GM23338 (cell line): ENCODE results near the gene SSTR1.

Experiments
- CREB1 ChIP-seq: fragments of 250-450 bp; sonication (Bioruptor Pico); IDR thresholded peaks from 2 replicates; pipeline ENCODE4 v1.5.0; 2020; ENCODE audit warnings: low read depth, mild to moderate bottlenecking, moderate library complexity
- CTCF ChIP-seq, 2 experiments: fragments of 200-600 bp in 1 of 2; sonication (generic) in 1 of 2; conservative IDR thresholded peaks; 2 replicates each; pipeline versions ENCODE4 v1.5.1 to v1.6.1; 2016 to 2017; ENCODE audit warnings: antibody characterized with exemption in 2 of 2, low read depth in 2 of 2, mild to moderate bottlenecking in 2 of 2, moderate library complexity in 1 of 2
- ETS1 ChIP-seq: IDR thresholded peaks from 2 replicates; pipeline ENCODE4 v1.6.1; 2016; ENCODE audit warnings: antibody characterized with exemption
- EZH2 ChIP-seq: fragments of 200-600 bp; sonication (generic); IDR thresholded peaks from one replicate; pipeline ENCODE4 v1.8.0; 2017; ENCODE audit warnings: antibody characterized with exemption, mild to moderate bottlenecking, low read depth; ENCODE audit not compliant: unreplicated experiment
- EZH2phosphoT487 ChIP-seq: fragments of 200-600 bp; sonication (generic); IDR thresholded peaks from one replicate; pipeline ENCODE4 v1.8.1; 2018; ENCODE audit warnings: antibody characterized with exemption; ENCODE audit not compliant: unreplicated experiment
- POLR2AphosphoS5 ChIP-seq: IDR thresholded peaks from 2 replicates; pipeline ENCODE4 v1.6.1; 2016; ENCODE audit warnings: antibody characterized with exemption, low read depth
- REST ChIP-seq: IDR thresholded peaks from one replicate; pipeline ENCODE4 v1.6.1; 2018; ENCODE audit warnings: antibody characterized with exemption; ENCODE audit not compliant: unreplicated experiment
- ZNF114 ChIP-seq: fragments of 250-450 bp; sonication (Bioruptor Pico); IDR thresholded peaks from 2 replicates; pipeline ENCODE4 v1.5.0; 2020; ENCODE audit warnings: mild to moderate bottlenecking, moderate library complexity
- ZNF331 ChIP-seq: fragments of 250-450 bp; sonication (Bioruptor Pico); IDR thresholded peaks from 2 replicates; pipeline ENCODE4 v1.5.0; 2020; ENCODE audit warnings: low read depth, mild to moderate bottlenecking, moderate library complexity

GRCh38 chr14:38238878-38239277, 31.2 kb downstream of the SSTR1 start:
- TF ChIP-seq REST (no peak), CTCF (conservative IDR thresholded peaks at IDR 0.05; ENCODE audit: low read depth in 2 of 2) (no peak), EZH2 (no peak), ZNF114 (no peak), POLR2AphosphoS5 (no peak), CREB1 (CRISPR knock-in tag) (no peak), EZH2phosphoT487 (no peak), ZNF331 (no peak), ETS1 (no peak)
